Neural crest cell (in vitro differentiated cells): Measurements from ENCODE around the gene TPRG1. TPM values are rescaled to one million over a fixed set of nuclear protein-coding genes. Genes with fewer than 3 reads are reported as not detected.

Experiments
- DNase-seq: peaks from one replicate; pipeline ENCODE4 v3.0.0; 2021; ENCODE audit warnings: low read depth, mixed read lengths, low spot score
- H3K27ac Mint-ChIP-seq: one replicate; pipeline ENCODE4 v1.8.0; 2021; ENCODE audit warnings: mild to moderate bottlenecking, mixed read lengths; ENCODE audit not compliant: unreplicated experiment
- H3K27me3 Mint-ChIP-seq: 2 replicates; pipeline ENCODE4 v1.8.0; 2021; ENCODE audit warnings: low read depth, mild to moderate bottlenecking, mixed read lengths
- H3K36me3 Mint-ChIP-seq: 2 replicates; pipeline ENCODE4 v1.8.0; 2021; ENCODE audit warnings: low read depth, mild to moderate bottlenecking, mixed read lengths
- H3K4me1 Mint-ChIP-seq: 2 replicates; pipeline ENCODE4 v1.8.0; 2021; ENCODE audit warnings: mixed read lengths
- H3K4me3 Mint-ChIP-seq: one replicate; pipeline ENCODE4 v1.8.0; 2021; ENCODE audit warnings: mild to moderate bottlenecking, mixed read lengths
- H3K9me3 Mint-ChIP-seq: 2 replicates; pipeline ENCODE4 v1.8.0; 2021; ENCODE audit warnings: mixed read lengths
- CTCF ChIP-seq: fragments of 200-600 bp; sonication (generic); conservative IDR thresholded peaks from 2 replicates; pipeline ENCODE4 v1.5.0; 2021; ENCODE audit warnings: antibody characterized with exemption, mild to moderate bottlenecking
- total RNA-seq: library from RNA; stranded (reverse); gene quantifications from 2 replicates; pipeline ENCODE4 v1.2.1, GENCODE V29; 2021

Gene TPRG1
- total RNA-seq, 1 donor from 2014 or later = 0.91 TPM

- TF ChIP-seq CTCF = no peak
- H3K4me1 Mint-ChIP-seq = no peaks in the 10 kb centered on the region
- H3K27ac Mint-ChIP-seq = no peak overlapping the region
- no peak for DNase-seq
- no peaks in the 10 kb centered on the region for H3K27me3 Mint-ChIP-seq
- H3K36me3 Mint-ChIP-seq = no peaks in the 10 kb centered on the region
- H3K9me3 Mint-ChIP-seq = no peaks in the 10 kb centered on the region
- H3K4me3 Mint-ChIP-seq = no peak overlapping the region
Observed at GRCh38 chr3:189334064-189334920, 162.5 kb downstream of the TPRG1 start.

DNA sequence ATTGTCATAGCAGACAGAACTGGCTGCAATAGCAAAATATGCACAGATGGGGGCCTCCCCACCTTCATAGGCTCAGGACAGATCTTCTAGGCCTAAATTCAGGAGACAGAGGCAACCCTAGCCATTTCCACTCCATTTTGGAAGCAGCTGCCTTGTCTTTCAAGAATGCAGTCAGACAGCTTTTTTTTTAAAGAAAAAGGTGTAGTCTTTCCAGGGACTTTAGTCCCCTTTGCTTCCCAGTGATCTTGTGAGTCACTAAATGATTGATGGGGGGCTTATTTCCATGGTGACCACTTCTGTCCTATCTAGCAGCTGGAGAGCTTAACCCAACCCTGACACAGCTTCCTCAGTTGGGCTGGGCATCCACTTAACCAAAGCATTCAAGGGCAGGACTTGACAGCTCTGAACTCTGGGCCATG lies 165.9 kb downstream of the TPRG1 start:
- Mint-ChIP-seq H3K9me3 (no peaks in the 10 kb centered on the region), H3K4me3 (no peak overlapping the region), H3K27me3 (no peaks in the 10 kb centered on the region), H3K27ac (no peak overlapping the region), H3K36me3 (no peaks in the 10 kb centered on the region), H3K4me1 (no peaks in the 10 kb centered on the region)
- TF ChIP-seq CTCF = no peak
- DNase-seq = no peak

DNA sequence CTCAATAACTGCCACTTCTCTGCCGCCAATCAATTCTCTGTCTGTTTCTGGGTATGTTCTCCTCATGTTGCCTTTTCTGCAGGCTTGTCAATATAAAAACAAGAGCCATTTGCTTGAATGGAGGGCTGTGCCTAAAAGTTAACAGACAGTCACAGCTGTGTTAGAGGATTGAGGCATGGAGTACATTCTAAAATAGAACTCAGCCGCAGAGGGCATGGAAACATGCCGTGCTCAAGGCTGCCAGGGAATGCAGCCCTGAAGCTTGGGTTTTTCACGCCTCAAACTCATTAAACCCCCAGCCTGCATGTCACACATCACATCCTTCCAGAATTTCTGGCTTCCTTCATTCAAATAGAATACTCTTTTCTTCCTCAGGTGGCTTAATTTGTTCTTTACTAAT lies 166.6 kb downstream of the TPRG1 start:
- no peaks in the 10 kb centered on the region for H3K36me3 Mint-ChIP-seq
- no peak overlapping the region for H3K4me3 Mint-ChIP-seq
- TF ChIP-seq CTCF = no peak
- no peak overlapping the region for H3K27ac Mint-ChIP-seq
- no peaks in the 10 kb centered on the region for H3K9me3 Mint-ChIP-seq
- H3K4me1 Mint-ChIP-seq = no peaks in the 10 kb centered on the region
- DNase-seq = no peak
- H3K27me3 Mint-ChIP-seq = no peaks in the 10 kb centered on the region

DNA sequence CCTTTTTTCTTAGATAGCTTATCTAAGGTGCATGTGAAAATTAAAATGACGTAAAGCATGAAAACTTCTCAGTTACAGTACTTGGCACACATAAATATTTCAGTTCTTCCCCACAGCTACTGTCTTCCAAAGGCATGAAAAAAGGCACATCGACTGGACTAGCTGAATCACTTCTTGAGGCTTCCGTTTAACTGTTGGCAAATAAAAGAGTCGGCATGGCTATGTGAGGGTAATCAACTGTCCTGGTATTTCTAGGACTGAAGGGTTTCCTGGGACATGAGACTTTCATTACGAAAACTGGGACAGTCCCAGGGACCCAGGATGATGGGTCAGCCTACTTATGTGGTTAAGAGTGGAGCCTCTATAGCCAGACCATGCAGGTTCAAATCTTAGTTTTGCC lies 168.2 kb downstream of the TPRG1 start:
- DNase-seq = no peak
- Mint-ChIP-seq H3K4me1 (no peaks in the 10 kb centered on the region), H3K27me3 (no peaks in the 10 kb centered on the region), H3K27ac (no peak overlapping the region), H3K4me3 (no peak overlapping the region), H3K36me3 (no peaks in the 10 kb centered on the region), H3K9me3 (no peaks in the 10 kb centered on the region)
- TF ChIP-seq CTCF = no peak

GRCh38 chr3:189340680-189341460 lies 169.1 kb downstream of the TPRG1 start:
- no peaks in the 10 kb centered on the region for H3K4me1 Mint-ChIP-seq
- H3K27me3 Mint-ChIP-seq = no peaks in the 10 kb centered on the region
- H3K36me3 Mint-ChIP-seq = no peaks in the 10 kb centered on the region
- no peak for DNase-seq
- H3K27ac Mint-ChIP-seq = no peak overlapping the region
- peak; percentile 47 for TF ChIP-seq CTCF
- no peaks in the 10 kb centered on the region for H3K9me3 Mint-ChIP-seq
- H3K4me3 Mint-ChIP-seq = no peak overlapping the region
